Suppressor macrophage (primary cell): ENCODE measurements around the gene SLC38A10.
A peak's percentile ranks its signal among the peaks of the same experiment; 100 is the strongest.

ENCODE experiments used
- DNase-seq, 4 experiments: peaks; one replicate each; pipeline ENCODE4 v3.0.0-alpha.2; 2020 to 2022
- total RNA-seq, 17 experiments: gene quantifications; one replicate each; lab custom pipeline; 2026; ENCODE audit warnings: mixed read lengths in 6 of 17, inconsistent platforms in 3 of 17; lab: John Stamatoyannopoulos, UW

The SLC38A10 gene
- total RNA-seq, result 62.6 to 184 (median 115) reads per million in 17 experiments

DNA sequence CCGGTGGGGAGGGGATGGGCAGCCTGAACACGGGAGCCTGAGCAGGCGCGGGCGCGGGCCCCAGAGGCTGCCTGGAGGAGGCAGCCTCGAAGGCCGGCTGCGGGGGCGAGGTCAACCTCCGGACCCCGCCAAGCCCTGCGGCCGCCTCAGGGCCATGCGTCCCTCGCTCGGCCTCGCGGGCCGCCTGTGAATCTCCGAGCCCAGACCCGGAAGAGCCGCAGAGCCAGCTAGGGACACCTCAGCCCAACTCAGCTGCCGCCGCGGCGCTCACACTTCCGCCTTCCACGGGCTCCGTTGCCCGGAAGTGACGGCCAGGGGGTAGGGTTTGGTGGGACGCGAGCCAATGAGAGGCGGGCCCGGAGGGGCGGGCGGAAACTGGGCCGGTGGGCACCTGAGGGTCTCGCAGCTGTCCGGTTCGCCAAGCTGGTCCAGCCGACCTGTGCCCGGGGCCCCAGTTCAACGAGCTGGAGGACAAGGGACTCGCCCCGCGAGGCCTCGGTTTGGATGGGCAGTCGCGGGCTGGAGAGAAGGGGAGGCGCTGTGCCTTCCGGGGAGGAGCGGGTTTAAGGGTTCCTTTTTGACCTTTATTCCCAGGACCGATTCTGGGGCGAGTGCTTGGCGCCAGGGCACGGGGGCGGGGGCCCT lies at the start of gene SLC38A10:
SLC38A10 (minus strand) TSS at position 277 of the 645 bp plus-strand sequence. CDS start 386 bp downstream, outside the sequence.
- DNase-seq, result peak; percentile 95 to 97 (median 96)

DNA sequence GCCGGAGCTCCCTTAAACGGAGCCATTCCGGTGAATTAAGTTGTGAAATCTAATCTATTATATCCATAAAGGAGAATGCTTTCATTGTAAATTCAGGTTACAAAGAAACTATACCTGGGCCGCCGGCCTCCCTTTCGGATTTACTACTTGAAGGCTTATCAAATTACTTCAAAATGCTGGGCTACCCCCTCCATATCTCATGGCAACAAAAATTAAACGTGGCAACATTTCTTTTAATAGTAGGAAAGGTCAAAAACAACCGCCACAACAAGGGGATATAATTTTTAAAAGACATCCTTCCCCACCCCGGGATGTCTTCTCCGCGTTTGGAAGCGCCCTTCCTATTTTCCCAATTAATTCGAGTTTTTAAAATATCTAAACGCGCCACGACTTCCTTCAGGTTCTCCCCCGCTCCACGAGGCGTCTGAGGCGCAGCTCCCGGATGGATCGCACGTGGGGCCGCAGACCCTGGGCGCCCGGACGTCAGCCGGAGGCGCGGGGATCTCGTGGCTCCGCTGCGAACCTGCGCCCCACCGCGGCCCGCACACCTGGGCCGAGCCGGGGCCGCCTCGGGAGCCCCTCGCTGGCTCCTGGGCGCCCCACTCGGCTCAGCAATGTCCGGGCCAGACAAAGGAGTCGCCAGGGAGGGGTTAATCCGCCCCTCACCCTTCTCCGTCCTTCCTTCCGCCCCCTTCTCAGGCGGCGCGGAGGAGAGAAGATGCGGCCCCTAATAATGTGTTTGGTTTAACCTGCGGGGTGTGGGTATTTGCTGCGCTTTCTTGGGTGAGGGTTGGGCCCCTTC lies 47.4 kb upstream of the SLC38A10 start:
- no peak for DNase-seq

DNA sequence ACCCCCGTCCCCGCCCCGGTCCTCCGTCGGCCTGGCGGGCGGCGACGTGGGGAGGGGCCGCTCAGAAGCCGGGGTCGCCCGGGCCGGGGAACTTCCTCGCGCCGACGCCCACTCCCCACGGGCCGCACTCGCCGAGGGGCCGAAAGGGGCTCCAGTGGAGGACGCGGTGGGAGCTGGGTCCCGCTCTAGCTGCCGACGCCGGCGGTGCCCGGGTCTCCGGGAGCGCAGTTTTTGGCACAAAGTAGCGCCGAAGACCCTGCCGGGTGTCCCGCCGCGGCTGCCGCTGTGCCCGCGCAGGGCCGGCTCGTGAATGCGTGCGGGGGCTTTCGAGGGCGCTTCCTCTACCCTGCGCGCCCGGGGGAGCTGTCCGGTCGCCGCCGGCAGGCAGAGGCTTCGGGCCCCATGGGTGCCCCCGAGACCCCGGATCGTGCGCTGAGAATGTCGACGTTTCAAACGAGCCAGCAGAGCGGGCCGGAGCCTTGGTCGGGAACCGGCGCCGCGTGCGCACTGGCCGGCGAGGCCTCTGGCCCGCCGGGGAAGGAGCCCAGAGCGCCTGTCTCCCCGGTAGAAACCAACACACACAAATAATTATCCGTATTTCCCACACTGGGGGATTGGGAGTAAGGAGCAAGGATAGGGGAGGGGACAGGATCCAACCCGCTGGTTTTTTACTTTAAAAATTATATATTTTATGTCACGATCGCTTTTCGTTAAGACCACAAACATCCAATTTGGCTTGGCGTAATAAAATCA lies 46.6 kb upstream of the SLC38A10 start:
- peak in 1 of 4 experiments; percentile 51 for DNase-seq

DNA sequence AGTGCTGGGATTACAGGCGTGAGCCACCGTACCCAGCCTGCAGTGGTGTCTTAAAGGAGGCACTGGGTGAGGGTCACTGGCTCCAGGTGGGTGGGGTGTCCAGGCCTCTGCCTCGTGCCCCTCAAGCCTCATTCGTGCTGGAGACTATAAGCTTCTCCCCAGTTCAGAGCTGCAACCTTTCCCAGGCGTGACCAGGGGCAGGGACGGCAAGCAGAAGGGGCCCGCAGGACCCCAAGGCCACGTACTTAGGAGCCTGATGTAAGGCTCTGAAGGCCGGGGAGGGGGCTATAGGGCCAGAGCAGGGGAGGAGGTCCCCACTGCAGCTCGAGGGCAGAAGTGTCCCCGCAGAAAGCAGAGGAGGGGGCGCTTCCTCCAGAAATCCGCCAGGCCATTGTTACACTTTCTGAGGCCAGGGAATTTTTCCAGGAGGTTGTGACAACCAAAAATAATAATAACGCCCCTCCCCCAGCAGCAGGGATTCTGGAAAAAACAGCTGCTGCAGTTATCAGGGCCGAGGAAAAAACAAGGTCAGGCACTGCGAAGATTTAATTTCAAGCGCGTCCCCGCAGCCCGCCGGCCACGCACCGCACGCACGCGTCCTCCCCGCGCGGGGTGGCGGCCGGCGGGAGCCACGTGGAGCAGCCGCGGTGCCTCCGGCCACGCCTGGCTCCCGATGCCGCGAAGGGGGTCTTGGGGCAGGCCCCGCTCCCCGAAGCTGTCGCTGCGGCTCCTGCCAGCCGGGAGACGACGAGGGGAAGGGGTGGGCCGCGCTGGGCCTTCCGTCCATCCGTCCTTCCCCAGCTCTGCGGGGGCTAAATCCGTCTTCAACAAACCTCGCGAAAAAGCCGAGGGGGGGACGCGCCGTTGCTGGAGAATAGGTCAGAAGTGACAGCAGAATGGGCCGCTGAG lies 45.8 kb upstream of the SLC38A10 start:
- DNase-seq, result no peak

DNA sequence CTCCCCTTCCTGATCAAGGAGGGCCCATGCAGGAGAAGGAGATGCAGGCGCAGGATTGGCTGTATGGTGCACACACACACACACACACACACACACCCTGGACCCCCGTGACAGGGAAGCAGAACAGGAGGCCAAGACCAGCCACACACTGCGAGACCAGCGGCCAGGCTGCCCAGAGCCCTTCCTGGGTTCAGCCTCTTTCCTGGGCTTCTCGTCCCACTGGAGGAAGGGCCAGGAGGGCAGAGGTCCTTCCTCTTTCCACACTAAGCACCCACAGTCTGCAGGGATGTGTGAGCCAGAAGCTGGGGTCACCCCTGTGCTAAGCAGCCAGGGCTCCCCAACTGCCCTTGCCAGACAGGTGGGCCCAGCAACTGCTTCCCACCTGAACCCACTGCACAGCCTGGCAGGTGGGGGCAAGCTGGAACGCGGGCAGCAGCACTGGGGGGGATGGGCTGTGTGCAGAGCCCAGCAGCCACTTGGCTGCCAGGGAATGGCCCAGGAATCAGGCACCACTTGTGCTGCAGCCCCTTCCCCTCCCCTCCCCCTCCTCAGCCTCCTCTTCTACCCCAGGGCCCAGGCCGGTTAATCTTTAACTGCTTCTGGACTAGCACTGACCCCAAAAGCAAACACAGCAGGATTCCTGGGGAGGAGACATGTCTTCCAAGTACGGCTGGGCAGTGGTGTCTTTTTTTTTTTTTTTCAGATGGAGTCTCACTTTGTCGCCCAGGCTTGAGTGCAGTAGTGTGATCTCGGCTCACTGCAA lies 44.6 kb upstream of the SLC38A10 start:
- DNase-seq, result peak; percentile 67 to 83 (median 76)

GRCh38 chr17:81339191-81339533 lies 44.1 kb upstream of the SLC38A10 start:
- no peak for DNase-seq

DNA sequence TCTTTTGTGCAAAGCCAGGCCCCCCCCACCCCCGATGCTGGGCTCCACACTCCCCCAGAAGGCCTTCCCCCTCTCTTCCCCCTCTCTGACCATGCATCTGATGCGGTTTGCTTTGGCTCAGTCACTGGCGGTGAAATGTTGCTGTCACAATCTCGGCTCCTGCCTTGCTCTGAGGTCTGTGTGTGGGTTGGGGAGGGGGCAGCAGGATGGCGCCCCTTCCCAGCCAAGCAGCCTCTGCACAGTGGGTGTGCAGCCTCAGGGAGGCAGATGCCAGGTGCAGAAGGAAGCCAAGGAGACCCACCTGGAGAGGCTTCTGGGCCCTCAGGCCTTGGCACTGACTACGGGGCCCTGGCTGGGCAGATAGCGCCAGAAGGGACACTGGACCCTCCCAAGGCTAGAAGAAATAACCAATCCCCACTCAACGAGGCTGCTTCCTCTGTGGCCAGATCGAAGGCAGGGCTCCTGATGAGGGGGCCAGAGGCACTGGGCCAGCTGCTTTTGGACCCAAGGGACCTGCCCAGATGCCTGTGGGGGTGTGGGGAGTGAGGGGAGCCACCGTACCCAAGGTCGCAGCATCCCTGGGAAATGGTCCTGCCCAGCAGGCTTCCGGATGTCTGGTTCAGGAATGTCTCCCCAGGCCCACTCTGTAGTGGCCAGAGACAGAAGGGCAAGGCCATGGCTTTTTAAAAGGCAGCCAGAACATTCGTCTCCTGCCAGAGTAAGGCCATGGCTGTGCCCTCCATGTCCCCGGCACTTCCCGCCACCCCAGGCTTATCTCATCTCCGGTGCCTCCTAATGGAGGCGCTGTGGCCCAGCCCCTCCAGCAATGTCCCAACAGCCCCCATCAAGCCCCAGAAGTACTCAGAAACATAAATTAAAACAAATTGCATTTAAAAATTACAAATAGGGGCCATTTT lies 43.4 kb upstream of the SLC38A10 start:
- peak in 2 of 4 experiments; percentile 15 to 37 for DNase-seq

- DNase-seq, result no peak
Observed at GRCh38 chr17:81337476-81337879, 42.4 kb upstream of the SLC38A10 start.

DNA sequence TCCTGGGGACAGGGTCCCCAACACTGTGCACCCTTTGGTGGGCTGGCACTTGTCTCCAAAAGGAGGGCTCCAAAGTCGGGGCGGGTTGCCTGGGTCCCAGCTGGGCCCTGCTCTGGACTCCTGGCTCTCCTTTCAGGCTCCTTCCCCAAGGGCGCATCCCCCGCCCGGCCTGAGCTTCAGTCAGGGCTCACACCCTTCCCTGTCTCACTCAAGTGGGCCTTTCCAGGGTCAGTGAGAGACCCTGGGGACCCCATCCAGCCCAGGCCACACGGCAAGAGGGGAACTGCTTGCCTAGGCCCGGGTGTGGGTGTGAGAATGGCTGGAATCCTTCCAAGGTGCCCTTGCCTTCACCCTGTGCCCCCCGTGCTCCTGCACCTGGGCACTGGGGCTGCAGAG lies 41.8 kb upstream of the SLC38A10 start:
- DNase-seq, result no peak

GRCh38 chr17:81336296-81336929 lies 41.3 kb upstream of the SLC38A10 start:
- DNase-seq, result no peak

GRCh38 chr17:81335773-81336157 lies 40.7 kb upstream of the SLC38A10 start:
- no peak for DNase-seq

- no peak for DNase-seq
Observed at GRCh38 chr17:81334987-81335772, 40.1 kb upstream of the SLC38A10 start.

- no peak for DNase-seq
Observed at GRCh38 chr17:81334391-81334901, 39.3 kb upstream of the SLC38A10 start.

- DNase-seq, result no peak
Observed at GRCh38 chr17:81333616-81334368, 38.7 kb upstream of the SLC38A10 start.

GRCh38 chr17:81332914-81333528 lies 37.9 kb upstream of the SLC38A10 start:
- no peak for DNase-seq

DNA sequence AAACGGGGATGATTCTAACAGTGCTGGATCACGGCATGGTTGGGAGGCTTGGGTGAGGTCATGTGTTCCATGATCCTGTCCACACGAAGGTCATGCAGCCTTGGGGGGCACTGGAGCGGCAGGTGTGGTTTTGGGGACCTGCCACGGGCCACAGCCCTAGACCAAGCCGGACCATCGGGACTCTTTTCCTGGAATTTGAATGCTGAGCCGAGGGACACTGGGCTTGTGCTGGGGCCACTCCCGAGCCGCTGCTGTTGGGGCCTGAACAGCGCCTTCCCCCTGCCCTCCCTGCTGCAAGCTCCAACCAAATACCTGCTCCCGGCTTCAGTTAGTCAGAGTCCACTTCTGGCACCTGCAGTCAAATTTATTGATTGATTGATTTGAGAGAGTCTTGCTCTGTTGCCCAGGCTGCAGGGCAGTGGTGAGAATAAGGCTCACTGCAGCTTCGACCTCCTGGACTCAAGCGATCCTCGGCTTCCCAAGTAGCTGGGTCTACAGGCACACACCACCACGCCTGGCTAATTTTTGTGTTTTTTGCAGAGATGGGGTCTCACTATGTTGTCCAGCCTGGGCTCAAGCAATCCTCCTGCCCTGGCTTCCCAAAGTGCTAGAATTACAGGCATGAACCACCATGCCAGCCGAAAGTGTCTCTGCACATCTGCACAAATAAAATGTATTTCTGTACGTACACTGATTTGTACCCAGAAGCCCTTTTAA lies 37.2 kb upstream of the SLC38A10 start:
- DNase-seq, result no peak

DNA sequence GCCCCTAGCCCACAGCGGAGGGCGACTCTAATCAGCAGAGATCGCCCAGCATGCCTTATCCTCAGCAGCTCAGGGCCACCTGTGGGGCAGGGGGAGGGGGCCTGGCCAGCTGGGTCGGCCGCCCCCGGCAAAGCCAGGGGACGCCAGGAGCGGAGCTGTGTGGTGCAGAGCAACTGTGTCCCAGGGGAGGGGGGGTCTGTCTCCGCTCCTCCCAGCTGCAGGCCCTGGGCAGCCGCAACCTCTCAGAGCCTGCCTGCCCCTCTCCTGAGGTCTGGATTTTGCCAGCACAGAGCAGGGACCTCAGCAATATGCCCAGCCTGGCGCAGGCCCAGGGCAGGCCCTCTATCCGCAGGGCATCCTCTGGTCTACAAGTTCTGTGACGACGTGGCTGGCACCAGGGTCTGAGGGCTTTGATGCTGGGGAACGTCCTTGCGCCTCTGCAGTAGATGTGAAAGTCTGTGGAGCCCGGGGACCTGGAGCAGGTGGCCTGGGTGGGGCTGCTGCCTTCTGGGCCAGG lies 36.5 kb upstream of the SLC38A10 start:
- DNase-seq, result no peak
